ENCODE data around the gene KIAA1217. TPM values are rescaled to one million over a fixed set of nuclear protein-coding genes. Genes with fewer than 3 reads are reported as not detected.

The KIAA1217 gene
- total RNA-seq, 1 experiment from 2014 or later, result 23.4 TPM

GRCh38 chr10:24457661-24458318 lies 248.9 kb downstream of the KIAA1217 start (continued):
- no peak for TF ChIP-seq JUN (CRISPR knock-in tag; IDR thresholded peaks at IDR 0.05)
- TF ChIP-seq PREB (CRISPR knock-in tag; IDR thresholded peaks at IDR 0.05; ENCODE audit: borderline replicate concordance), result no peak
- no peak for TF ChIP-seq ZMAT4 (CRISPR knock-in tag; IDR thresholded peaks at IDR 0.05)
- no peak for TF ChIP-seq ZNF219 (CRISPR knock-in tag; IDR thresholded peaks at IDR 0.05; ENCODE audit: borderline replicate concordance)
- TF ChIP-seq FOXP1 (CRISPR knock-in tag; IDR thresholded peaks at IDR 0.05; ENCODE audit: borderline replicate concordance), result no peak
- TF ChIP-seq SP1 (CRISPR knock-in tag; conservative IDR thresholded peaks at IDR 0.05), result no peak
- TF ChIP-seq FOXJ3 (CRISPR knock-in tag; IDR thresholded peaks at IDR 0.05; ENCODE audit: borderline replicate concordance), result no peak
- TF ChIP-seq USF2 (CRISPR knock-in tag; IDR thresholded peaks at IDR 0.05), result no peak
- no peak for TF ChIP-seq NFYB (CRISPR knock-in tag; conservative IDR thresholded peaks at IDR 0.05; ENCODE audit: low read depth)
- TF ChIP-seq HMGXB4 (CRISPR knock-in tag; IDR thresholded peaks at IDR 0.05), result no peak
- TF ChIP-seq ARID4B (CRISPR knock-in tag; IDR thresholded peaks at IDR 0.05; ENCODE audit: borderline replicate concordance), result no peak
- no peak for TF ChIP-seq HMGA2 (CRISPR knock-in tag; IDR thresholded peaks at IDR 0.05)
- no peak for TF ChIP-seq E2F1 (CRISPR knock-in tag; IDR thresholded peaks at IDR 0.05)

- no peak for DNase-seq (ENCODE audit: low spot score)
- ChIA-PET CTCF (interaction anchor here (1.0 kb wide), 1 partner anchor 54 kb away, joined by 3 read pairs; no protein-coding TSS in a partner anchor), POLR2A (no interaction called here)
- H3K36me3 Mint-ChIP-seq, result no peaks in the 10 kb centered on the region
- no peaks in the 10 kb centered on the region for H3K9me3 Mint-ChIP-seq
- H3K4me3 Mint-ChIP-seq, result no peak overlapping the region
- H3K27me3 Mint-ChIP-seq (ENCODE audit: low read depth), result no peaks in the 10 kb centered on the region
- ATAC-seq, result no peak
- no peak overlapping the region for H3K27ac Mint-ChIP-seq
- H3K4me1 Mint-ChIP-seq, result peaks cover 43% of the 10 kb centered on the region
- TF ChIP-seq E2F4 (CRISPR knock-in tag; IDR thresholded peaks at IDR 0.05; ENCODE audit: borderline replicate concordance, low read depth), result no peak
- TF ChIP-seq ZNF512 (CRISPR knock-in tag; IDR thresholded peaks at IDR 0.05; ENCODE audit: borderline replicate concordance), result no peak
- no peak for TF ChIP-seq JUN (CRISPR knock-in tag; IDR thresholded peaks at IDR 0.05)
- no peak for TF ChIP-seq TP53 (CRISPR knock-in tag; IDR thresholded peaks at IDR 0.05)
- no peak for TF ChIP-seq STAT6 (CRISPR knock-in tag; conservative IDR thresholded peaks at IDR 0.05; ENCODE audit: low read depth)
- TF ChIP-seq ZNF317 (CRISPR knock-in tag; IDR thresholded peaks at IDR 0.05; ENCODE audit: borderline replicate concordance, low read depth), result no peak
- no peak for TF ChIP-seq ZNF121 (CRISPR knock-in tag; IDR thresholded peaks at IDR 0.05)
Measured at GRCh38 chr10:24459836-24460235, 250.9 kb downstream of the KIAA1217 start.
